RCC 7860 (cell line): ENCODE measurements around the gene CD276.

Experiments used
- DNase-seq: peaks from one replicate; pipeline ENCODE4 v3.0.0-alpha.2; 2015; ENCODE audit warnings: low spot score
- FAIRE-seq: peaks from 2 replicates; lab custom pipeline; 2012; peaks lifted over from hg19 to GRCh38; lab: Jason Lieb, UNC

The CD276 gene

DNA sequence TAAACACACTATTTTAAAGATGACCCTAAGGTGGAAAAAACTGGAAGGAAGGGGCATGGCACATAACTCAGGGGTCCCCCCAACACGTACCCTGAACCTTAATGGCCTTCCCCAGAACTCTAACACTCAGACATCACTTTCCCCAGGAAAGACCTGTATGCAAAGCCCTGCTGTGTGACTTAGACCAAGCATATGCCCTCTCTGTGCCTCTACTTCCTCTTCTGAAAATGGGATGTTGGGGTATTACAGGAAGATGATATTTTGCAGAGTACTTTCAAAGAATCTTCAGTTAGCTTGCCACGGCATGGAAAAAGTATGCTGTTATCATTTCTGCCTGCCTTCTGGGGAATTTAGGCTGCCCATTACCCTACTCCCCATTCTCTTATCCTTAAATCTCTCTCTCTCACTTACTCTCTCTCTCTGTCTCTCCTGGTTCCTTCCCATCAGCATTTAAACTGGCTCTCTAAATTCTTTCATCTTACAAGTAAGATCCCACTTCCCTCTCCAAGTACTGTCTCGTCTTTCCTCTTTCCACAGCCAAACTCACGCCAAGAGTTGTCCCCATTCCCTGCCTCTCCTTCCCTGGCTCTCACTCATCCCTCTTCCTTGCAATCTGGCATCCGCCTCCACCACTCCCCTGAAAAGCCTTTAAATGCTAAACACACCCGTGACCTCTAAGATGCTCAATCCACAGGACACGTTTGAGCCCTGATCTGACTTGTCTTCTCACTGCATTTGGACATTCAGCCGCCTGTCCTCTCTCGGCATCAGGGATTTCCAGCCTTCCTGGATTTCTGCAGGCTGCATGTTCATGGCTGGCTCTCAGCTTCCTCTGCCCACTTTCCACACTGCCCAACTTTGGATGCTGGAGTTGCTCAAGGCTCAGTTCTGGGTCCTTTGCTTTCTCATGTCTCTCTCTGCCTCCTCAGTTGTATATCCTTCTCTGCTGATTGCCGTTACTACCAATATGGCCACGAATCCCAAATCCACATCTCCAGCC, 76.4 kb downstream of the CD276 start:
- no peak for FAIRE-seq
- DNase-seq: no peak

- no peak for FAIRE-seq
- no peak for DNase-seq
Observed at GRCh38 chr15:73763931-73764330, 79.7 kb downstream of the CD276 start.
